SK-N-MC (cell line): Measurements from ENCODE around the gene PIK3R2.

Experiments
- EZH2 ChIP-seq: fragments of 200-600 bp; sonication (generic); IDR thresholded peaks from one replicate; pipeline ENCODE4 v1.6.1; 2017; ENCODE audit warnings: antibody characterized with exemption
- FOXP2 ChIP-seq: optimal IDR thresholded peaks from 2 replicates; pipeline ENCODE3; 2011; ENCODE audit warnings: mild to moderate bottlenecking, moderate library complexity; ENCODE audit not compliant: insufficient read depth; ENCODE audit errors: extremely low read length, control extremely low read depth
- POLR2AphosphoS5 ChIP-seq: IDR thresholded peaks from 2 replicates; pipeline ENCODE4 v1.6.1; 2012; ENCODE audit warnings: mild to moderate bottlenecking, low read depth, low read length, borderline replicate concordance

DNA sequence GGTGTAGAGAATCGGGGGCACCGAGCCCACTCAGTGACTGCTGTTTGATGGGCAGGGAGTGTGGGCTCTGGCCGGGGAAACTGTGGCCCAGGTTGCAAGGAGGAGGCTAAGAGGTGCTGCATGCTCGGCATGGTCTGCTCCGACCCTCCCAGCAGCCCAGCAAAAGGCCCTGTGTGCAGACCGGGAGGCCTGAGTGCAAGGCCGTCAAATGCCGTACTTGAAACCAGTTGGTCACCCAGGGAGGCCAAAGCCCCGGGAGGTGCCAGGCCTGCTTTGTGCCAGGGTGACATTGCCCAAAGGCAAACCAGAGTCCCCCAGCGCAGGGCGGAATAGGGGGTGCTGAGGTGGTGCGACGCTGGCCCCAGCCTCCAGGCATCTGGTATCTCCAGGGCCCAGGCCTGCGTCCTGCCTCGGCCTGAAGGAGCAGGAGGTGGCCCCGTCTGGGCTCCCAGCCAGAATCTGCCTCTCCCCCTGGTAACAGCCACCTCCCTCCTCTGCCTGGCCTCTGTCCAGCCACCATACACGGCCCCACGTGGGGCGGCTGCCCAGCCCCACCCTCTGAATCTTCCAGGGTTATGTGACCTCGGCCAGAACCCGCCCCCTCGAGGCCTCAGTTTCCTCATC, 4.0 kb downstream of the PIK3R2 start:
- TF ChIP-seq POLR2AphosphoS5 (no peak), EZH2 (no peak), FOXP2 (no peak)
